Stimulated activated CD8-positive, alpha-beta memory T cell treated with anti-CD3 and anti-CD28 coated beads, Interleukin-7, amount 100 ng/mL, for 4 hours (primary cell): ENCODE results near the gene PNMA8A.

ENCODE experiments used
- DNase-seq, 2 donors: peaks; one replicate each; pipeline ENCODE4 v3.0.0-alpha.2; 2020; ENCODE audit warnings: low read depth in 2 of 2

The PNMA8A gene

DNA sequence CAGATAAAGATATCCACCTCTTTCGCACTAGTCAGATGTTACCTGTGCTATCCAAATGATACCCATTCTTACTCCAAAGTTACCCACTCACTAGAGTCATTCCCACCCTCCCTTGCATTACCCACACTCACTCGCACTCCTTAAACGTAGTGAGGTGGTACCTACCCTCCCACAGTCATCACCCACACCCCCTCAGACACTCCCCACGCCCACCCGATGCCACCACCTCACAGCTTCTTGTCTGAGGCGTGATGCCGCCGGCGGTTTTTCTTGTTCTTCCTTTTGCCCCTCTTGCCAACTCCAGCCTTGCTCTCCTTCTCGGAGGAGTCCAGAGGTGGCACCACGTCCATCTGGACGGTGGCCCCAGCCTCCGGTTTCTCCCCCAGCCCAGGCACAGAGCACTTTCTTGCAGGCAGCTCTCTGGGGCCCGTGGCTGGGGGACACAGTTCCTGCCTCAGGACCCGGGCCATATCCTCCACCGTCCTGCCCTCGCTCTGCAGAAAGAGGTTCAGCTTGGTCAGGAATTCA, 43.8 kb downstream of the PNMA8A start:
- DNase-seq, result no peak

DNA sequence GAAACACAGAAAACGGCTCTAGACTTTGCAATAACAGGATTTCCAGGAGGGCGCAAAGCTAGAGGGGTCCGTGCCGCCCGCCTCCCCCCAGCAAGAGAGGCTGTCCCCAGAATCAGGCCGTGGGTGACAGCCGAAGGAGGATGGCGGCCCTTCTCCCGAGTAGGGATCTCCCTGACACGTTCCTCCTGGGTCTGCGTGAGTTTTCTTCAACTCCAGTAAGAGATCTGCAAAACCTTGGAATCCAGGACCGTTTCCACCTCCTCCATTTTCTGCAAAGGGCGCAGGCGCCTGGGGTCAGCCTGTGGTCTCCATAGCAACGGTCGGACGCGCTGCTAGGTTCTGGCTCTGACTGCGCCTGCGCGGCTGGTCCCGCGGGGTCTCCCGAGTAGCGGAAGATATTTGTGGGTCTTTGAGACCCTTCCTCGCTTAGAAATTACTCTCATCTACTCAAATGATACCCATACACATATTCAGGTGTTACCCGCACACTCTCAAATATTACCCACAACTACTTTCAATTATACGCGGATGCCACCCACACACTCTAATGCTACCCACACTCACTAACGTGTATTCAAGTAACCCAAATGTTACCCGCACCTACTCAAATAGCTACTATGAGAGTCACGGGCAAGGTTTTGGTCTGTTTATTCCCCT, 44.7 kb downstream of the PNMA8A start:
- DNase-seq, result no peak

DNA sequence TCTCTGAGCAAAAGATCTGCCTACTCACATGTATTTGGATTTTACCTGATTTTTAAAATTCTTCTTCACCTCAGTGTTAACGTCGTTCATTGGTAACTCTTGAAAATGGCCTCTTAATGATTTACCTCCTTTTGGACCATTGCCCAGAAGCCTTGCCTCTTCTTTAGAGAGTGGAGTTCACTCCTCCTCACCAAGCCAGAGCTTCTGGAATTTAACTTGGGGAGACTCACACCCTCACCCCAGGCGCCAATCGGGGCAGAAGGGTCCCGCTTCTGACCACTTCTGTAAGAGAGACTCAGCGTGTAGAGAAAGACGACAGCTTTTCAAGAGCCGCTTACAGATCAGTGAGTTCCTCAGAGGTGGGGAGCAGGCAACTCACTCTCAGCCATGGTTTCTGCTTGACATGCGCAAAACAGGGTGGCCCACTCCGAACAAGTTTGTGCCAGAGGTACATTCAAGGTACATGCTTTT, 45.3 kb downstream of the PNMA8A start:
- no peak for DNase-seq

DNA sequence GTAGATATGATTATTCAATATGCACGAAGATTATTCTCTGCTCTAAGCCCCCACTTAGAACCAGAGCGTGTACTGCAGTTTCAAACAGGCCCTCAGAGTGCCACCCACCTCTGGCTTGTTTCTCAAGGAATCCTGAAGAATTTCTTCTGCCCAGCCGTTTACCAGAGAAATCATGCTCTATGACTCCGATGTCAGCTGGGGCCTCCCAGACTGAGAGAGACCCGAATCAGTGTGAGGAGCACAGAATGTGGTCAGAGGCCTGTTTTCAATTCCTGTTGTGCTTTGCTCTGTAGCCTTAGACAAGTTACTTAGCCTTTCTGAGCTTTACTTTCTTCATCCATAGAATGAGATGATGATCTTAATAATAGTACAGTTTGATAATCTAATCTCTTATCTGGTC, 48.2 kb downstream of the PNMA8A start:
- DNase-seq, result no peak

DNA sequence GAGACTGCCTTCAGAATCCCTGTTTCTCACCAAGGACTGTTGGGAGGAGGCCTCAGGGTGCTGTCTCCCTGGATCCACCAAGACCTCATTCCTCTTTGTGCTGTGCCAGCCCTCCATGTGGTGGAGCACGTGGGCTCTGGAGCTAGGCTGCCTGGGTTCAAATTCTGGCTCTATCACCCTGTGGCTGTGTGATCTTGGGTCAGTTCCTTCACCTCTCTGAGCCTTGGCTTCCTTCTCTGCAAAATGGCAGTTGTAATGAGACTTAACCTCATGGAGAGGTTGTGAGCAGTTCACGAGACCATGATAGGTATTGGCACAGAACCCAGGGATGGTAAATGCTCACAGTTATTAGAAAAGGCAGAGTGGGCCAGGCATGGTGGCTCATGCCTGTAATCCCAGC, 49.0 kb downstream of the PNMA8A start:
- DNase-seq, result no peak

DNA sequence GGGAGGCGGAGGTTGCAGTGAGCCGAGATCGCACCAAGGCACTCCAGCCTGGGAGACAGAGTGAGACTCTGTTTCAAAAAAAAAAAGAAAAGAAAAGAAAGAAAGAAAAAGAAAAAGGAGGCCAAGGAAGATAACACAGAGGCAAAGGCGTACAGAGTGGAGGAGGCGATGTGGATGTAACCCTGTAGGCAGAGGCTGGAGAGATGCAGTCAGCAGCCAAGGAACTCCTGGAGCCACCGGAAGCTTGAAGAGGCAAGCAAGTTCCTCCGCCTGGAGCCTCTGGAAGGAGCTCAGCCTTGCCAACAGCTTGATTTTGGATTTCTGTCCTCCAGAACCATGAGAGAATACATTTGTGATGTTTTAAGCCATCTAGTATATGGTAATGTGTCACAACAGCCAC, 51.3 kb downstream of the PNMA8A start:
- DNase-seq, result no peak
